ENCODE results near the gene GCNA. TPM values are rescaled to one million over a fixed set of nuclear protein-coding genes. Genes with fewer than 3 reads are reported as not detected.
"Not testable (repeated sequence)": the region's sequence is repeated elsewhere in the genome, so short reads cannot be mapped to it uniquely, and the experiment has no call there.

GCNA gene
- total and polyA plus RNA-seq, 10 of the 15 experiments (the other 5 are each of a cell fraction or from before 2014, with no cell fraction given): 0.37 to 1.6 (median 0.90) TPM

DNA sequence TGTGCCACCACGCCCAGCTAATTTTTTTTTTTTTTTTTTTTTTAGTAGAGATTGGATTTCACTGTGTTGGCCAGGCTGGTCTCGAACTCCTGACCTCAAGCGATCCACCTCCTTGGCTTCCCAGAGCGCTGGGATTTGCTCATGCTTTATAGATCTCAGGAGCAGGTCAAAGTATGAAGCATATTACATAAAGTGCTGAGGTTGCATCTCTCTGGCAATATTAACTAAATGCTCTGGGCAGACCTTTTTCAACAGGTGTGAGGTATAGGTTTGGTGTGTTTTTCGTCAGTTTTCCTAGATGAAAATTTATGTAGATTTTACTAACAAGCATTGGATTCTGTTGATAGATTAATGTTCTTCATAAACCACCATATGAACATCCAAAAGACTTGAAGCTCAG is 19.3 kb upstream of the GCNA start:
- ChIA-PET POLR2A (no interaction called here), CTCF (no interaction called here), SMC1A (ENCODE audit: uncharacterized antibody, unreplicated experiment) (no interaction called here), RAD21 (ENCODE audit: unreplicated experiment) (no interaction called here)
- Histone ChIP-seq H3K27me3 (replicated peaks in 1 of 2; ENCODE audit: control insufficient read depth in 2 of 2, insufficient read depth in 2 of 2, low read length in 1 of 2) (no peaks in the 10 kb centered on the region), H3K27ac (ENCODE audit: control insufficient read depth, insufficient read depth) (no peak overlapping the region), H3K4me3 (no peak overlapping the region), H3K9me3 (replicated peaks; ENCODE audit: control insufficient read depth, insufficient read depth, low read length) (no peaks in the 10 kb centered on the region), H3K4me2 (ENCODE audit: control insufficient read depth, insufficient read depth) (no peak overlapping the region), H2AFZ (ENCODE audit: control insufficient read depth, low read depth, low read length) (no peak overlapping the region), H3K4me1 (ENCODE audit: control insufficient read depth, insufficient read depth, low read length) (no peaks in the 10 kb centered on the region), H3K9ac (ENCODE audit: control insufficient read depth, insufficient read depth, low read length) (no peak overlapping the region), H3K79me2 (ENCODE audit: control insufficient read depth, insufficient read depth, low read length) (no peaks in the 10 kb centered on the region), H4K20me1 (ENCODE audit: control insufficient read depth, insufficient read depth) (no peaks in the 10 kb centered on the region), H3K36me3 (ENCODE audit: control insufficient read depth in 2 of 2, insufficient read depth in 2 of 2, low read length in 1 of 2) (peaks cover 0 to 9% of the 10 kb centered on the region in 2 experiments; a peak in 3 of 4 replicates)
- 45% methylated on average over 4 of the region's 5 CpGs for WGBS (ENCODE audit: insufficient coverage, insufficient replicate concordance, low lambda C conversion rate, missing lambda C conversion rate)
- no peak for DNase-seq (ENCODE audit: low read depth, low spot score)
- intact Hi-C loops (cut with micrococcal nuclease; ENCODE audit: unreplicated experiment): loop anchor here (10.0 kb wide), 1 partner anchor 124 kb away; no protein-coding TSS in a partner anchor
- BruUV-seq (replicated peaks): no TSS peak
- TF ChIP-seq NR2C1 (IDR thresholded peaks at IDR 0.05): no peak
- TF ChIP-seq KDM1A (IDR thresholded peaks at IDR 0.05; ENCODE audit: borderline replicate concordance): no peak
- TF ChIP-seq SMAD1 (IDR thresholded peaks at IDR 0.05; ENCODE audit: low read depth, partially characterized antibody): no peak
- no peak for TF ChIP-seq LARP7 (IDR thresholded peaks at IDR 0.05)
- TF ChIP-seq RCOR1 (conservative IDR thresholded peaks at IDR 0.05; ENCODE audit: low read depth, low read length): no peak
- no peak for TF ChIP-seq RAD51 (IDR thresholded peaks at IDR 0.05)
- TF ChIP-seq TBL1XR1 (IDR thresholded peaks at IDR 0.05; ENCODE audit: low read depth, low read length): no peak
- TF ChIP-seq EED (IDR thresholded peaks at IDR 0.05; ENCODE audit: low read depth): no peak
- no peak for TF ChIP-seq MAX (IDR thresholded peaks at IDR 0.05; ENCODE audit: low read depth, low read length)
- no peak for TF ChIP-seq POLR2AphosphoS2 (IDR thresholded peaks at IDR 0.05; ENCODE audit: low read depth, low read length)
- no peak for TF ChIP-seq YY1 (IDR thresholded peaks at IDR 0.05; ENCODE audit: low read depth, low read length)
- no peak for TF ChIP-seq NFYA (IDR thresholded peaks at IDR 0.05; ENCODE audit: borderline replicate concordance, low read depth, low read length)
- TF ChIP-seq SREBF1 (IDR thresholded peaks at IDR 0.05; ENCODE audit: low read length): no peak
- TF ChIP-seq, protein P1, sequence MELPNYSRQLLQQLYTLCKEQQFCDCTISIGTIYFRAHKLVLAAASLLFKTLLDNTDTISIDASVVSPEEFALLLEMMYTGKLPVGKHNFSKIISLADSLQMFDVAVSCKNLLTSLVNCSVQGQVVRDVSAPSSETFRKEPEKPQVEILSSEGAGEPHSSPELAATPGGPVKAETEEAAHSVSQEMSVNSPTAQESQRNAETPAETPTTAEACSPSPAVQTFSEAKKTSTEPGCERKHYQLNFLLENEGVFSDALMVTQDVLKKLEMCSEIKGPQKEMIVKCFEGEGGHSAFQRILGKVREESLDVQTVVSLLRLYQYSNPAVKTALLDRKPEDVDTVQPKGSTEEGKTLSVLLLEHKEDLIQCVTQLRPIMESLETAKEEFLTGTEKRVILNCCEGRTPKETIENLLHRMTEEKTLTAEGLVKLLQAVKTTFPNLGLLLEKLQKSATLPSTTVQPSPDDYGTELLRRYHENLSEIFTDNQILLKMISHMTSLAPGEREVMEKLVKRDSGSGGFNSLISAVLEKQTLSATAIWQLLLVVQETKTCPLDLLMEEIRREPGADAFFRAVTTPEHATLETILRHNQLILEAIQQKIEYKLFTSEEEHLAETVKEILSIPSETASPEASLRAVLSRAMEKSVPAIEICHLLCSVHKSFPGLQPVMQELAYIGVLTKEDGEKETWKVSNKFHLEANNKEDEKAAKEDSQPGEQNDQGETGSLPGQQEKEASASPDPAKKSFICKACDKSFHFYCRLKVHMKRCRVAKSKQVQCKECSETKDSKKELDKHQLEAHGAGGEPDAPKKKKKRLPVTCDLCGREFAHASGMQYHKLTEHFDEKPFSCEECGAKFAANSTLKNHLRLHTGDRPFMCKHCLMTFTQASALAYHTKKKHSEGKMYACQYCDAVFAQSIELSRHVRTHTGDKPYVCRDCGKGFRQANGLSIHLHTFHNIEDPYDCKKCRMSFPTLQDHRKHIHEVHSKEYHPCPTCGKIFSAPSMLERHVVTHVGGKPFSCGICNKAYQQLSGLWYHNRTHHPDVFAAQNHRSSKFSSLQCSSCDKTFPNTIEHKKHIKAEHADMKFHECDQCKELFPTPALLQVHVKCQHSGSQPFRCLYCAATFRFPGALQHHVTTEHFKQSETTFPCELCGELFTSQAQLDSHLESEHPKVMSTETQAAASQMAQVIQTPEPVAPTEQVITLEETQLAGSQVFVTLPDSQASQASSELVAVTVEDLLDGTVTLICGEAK (IDR thresholded peaks at IDR 0.05; ENCODE audit: borderline replicate concordance): no peak
- no peak for TF ChIP-seq NRF1 (conservative IDR thresholded peaks at IDR 0.05; ENCODE audit: low read depth, low read length)
- TF ChIP-seq FOXM1 (IDR thresholded peaks at IDR 0.05; ENCODE audit: low read depth, low read length): no peak
- no peak for TF ChIP-seq JUND (IDR thresholded peaks at IDR 0.05; ENCODE audit: low read depth, low read length)
- ATAC-seq: no peak
- in situ Hi-C loops (cut with MboI): loop anchor here (5.0 kb wide), 1 partner anchor 93 kb away; no protein-coding TSS in a partner anchor
- no peak for FAIRE-seq

- BruUV-seq (replicated peaks); H3K4me3 ChIP-seq; H4K20me1 ChIP-seq (ENCODE audit: control insufficient read depth, insufficient read depth); H3K79me2 ChIP-seq (ENCODE audit: control insufficient read depth, insufficient read depth, low read length); H3K27me3 ChIP-seq (replicated peaks in 1 of 2; ENCODE audit: control insufficient read depth in 2 of 2, insufficient read depth in 2 of 2, low read length in 1 of 2); RAD21 ChIA-PET (ENCODE audit: unreplicated experiment); H3K4me1 ChIP-seq (ENCODE audit: control insufficient read depth, insufficient read depth, low read length); ATAC-seq; H3K27ac ChIP-seq (ENCODE audit: control insufficient read depth, insufficient read depth); H2AFZ ChIP-seq (ENCODE audit: control insufficient read depth, low read depth, low read length); POLR2A ChIA-PET; H3K9ac ChIP-seq (ENCODE audit: control insufficient read depth, insufficient read depth, low read length); SMC1A ChIA-PET (ENCODE audit: uncharacterized antibody, unreplicated experiment); CTCF ChIA-PET; H3K9me3 ChIP-seq (replicated peaks; ENCODE audit: control insufficient read depth, insufficient read depth, low read length); DNase-seq (ENCODE audit: low read depth, low spot score); H3K36me3 ChIP-seq (ENCODE audit: control insufficient read depth in 2 of 2, insufficient read depth in 2 of 2, low read length in 1 of 2); H3K4me2 ChIP-seq (ENCODE audit: control insufficient read depth, insufficient read depth); FAIRE-seq: not testable (repeated sequence)
- 44% methylated on average over 6 of the region's 6 CpGs for WGBS (ENCODE audit: insufficient coverage, insufficient replicate concordance, low lambda C conversion rate, missing lambda C conversion rate)
- in situ Hi-C loops (cut with MboI): loop anchor here (5.0 kb wide), 1 partner anchor 93 kb away; no protein-coding TSS in a partner anchor
- intact Hi-C loops (cut with micrococcal nuclease; ENCODE audit: unreplicated experiment): loop anchor here (10.0 kb wide), 1 partner anchor 125 kb away; no protein-coding TSS in a partner anchor
Observed at GRCh38 chrX:71559773-71560172, 18.5 kb upstream of the GCNA start.
